HG03135 (cell line): ENCODE results near the gene PPP1R16B.
A peak's percentile ranks its signal among the peaks of the same experiment; 100 is the strongest.

Experiments
- ATAC-seq: cut with Tn5 transposase; IDR thresholded peaks from one replicate; pipeline ENCODE4 v1.9.1; 2021; ENCODE audit warnings: mild to moderate bottlenecking, moderate library complexity; ENCODE audit not compliant: unreplicated experiment

The PPP1R16B gene

DNA sequence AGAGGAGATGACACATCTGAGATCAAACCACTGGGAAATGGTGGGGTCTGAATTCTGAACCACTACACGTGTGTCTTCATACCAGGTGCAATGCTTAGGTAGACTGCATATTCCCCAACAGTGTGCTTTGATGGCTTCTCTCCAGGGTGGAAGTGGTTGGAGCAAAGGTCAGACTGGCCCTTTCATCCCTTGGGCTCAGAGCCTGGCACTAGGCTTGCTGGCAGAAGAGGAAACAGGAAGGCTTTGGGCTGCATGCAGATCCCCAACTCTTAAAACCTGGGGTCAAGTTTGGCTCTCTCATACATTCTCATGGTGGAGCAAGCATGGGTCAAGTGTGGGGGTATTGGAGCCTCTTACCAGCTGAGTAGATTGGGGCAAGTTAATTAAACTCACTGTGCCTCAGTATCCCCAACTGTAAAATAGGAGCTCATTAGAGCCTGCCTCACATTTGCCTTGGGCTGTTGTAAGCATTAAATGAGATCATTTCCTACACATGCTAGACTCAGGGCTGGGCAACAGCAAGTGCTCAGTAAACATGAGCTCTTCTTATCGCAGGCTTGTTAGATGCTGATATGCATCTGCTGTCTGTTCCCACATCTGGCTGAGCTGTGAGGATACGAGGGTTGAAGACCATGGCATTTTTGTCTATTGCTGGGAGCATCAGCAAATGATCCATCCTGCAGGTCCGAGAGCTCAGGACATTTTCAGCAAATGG, 69.1 kb downstream of the PPP1R16B start:
- ATAC-seq: no peak

DNA sequence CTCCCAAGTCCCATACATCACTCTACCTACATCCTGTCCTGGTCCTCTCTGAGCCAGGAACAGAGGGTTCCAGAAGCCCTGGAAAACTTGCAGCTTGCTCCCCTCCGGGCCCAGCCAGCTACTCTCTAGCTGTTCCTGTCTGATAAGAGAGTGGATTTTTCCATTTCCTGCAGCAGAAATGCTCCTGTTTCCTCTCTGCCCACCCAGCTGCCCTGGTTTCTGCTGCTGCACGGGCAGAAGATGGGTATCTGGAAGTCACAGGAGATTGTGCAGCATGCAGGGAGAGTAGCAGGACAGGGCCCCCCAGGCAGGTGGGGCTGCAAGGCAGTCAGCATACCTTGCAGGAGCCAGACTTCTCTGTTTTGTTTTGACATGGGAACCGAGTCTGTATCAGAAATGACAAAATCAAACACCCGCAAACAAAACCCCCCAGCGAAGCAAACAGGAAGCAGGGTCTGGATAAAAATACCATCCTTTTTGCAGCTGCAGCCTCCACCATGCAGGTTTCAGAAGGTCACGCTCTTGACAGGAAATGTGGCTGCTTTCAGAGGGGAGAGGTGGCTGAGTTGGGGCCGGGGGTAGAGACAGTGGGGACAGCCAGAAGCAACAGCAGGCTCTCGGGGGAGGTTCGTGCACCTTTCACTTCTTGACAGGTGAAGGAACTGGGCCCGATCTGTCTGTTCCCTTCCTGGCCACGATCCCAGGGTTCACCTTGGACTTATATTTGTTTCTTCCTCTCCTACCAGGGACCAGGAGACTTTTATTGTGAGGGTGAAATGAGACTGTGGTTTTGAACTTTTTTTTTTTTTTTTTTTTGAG, 69.9 kb downstream of the PPP1R16B start:
- peak; percentile 68 for ATAC-seq

DNA sequence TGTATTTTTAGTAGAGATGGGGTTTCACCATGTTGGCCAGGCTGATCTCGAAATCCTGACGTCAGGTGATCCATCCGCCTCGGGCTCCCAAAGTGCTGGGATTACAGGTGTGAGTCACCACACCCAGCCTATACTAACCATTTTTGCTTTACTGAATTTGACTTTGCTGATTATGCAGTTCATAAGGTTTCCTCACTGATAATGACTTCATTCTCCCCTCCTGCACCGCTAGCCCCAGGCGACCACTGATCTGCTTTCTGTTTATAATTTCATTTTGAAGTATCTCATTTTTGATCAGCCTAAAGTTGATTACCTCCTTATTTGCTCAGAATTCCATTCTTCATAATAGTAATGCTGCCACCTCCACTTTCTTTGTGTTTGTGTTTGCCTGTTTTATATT, 72.0 kb downstream of the PPP1R16B start:
- ATAC-seq: no peak

DNA sequence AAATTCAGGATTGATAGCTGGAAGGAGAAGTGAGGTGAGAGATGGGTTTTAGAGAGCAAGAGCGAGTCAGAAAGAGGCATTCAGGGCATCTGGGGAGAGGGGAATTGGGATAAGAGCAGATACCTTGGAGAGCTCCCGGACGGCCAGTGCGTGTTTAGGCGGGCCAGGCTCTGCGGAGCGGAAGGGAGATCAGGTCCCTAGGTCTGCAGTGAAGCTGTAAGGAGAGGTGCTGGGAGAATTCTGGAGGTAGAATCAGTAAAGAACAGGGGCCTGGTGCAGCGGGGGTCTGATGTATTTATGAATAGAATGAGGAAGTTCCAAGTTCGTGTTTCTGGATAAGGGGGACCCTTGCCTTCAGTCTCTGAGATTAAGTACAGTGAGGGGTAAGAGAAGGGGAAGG, 73.4 kb downstream of the PPP1R16B start:
- ATAC-seq: no peak

DNA sequence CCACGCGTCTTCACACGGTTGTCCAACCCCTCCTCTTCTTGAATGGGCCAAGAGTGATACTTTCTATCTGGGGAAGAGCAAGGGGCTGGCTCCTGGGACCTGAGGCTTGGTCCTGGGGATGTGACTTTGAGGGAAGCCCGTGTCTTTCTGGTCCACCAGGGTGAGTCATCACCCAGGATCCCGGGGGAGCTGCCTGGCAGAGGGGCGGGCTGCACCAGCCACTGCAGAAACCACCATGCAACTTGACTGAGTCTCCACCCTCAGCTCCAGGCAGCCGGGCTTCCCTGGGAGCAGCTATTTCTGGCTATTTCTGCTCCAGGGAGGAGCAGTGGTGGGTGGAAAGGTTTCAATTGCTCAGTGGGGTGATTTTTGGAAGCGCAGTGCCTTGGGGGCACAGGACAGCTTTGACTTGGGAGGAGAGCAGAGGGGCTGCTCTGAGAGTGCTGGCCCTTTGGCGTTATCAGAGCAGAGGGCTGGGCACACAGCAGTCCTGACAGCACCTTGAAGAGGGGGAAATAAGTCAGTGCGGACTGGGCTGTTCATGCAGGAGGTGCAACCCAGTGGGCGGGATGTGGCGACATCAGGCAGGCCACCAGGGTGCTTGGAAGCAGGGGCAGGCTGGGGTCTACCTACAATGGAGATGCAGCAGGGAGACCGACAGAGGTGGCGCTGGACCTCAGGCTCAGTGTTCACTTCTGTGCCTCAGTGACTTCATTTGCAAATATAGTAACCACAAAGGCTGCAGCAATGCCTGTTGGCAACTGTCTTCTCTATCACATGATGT, 75.6 kb downstream of the PPP1R16B start:
- no peak for ATAC-seq

DNA sequence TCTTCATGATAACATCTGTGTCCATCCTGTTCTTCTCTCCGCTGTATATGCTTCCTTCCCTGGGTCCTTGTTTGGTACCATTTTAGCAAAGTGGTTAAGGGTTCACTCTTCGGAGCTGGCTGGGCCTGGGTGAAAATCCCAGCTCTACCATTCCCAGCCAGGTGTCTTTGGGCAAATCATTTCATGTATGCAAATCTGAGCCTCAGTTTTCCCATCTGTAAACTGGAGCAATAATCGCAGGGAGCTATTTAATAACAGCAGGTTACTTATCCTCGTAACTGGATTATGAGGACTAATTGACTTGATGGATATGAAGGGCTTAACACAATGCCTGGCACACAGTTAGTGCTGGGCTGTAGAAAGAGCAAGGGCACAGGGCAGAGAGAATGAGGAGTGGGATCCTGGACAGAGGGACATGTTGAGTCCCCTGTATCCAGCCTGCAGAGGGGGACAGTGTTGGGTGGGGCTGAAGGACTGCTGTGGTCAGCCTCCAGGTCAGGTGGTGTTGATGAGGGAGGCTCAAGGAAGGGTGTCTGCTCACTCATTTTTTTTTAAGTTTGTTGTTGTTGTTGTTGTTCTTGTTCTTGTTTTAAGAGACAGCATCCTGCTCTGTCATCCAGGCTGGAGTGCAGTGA, 76.4 kb downstream of the PPP1R16B start:
- no peak for ATAC-seq

DNA sequence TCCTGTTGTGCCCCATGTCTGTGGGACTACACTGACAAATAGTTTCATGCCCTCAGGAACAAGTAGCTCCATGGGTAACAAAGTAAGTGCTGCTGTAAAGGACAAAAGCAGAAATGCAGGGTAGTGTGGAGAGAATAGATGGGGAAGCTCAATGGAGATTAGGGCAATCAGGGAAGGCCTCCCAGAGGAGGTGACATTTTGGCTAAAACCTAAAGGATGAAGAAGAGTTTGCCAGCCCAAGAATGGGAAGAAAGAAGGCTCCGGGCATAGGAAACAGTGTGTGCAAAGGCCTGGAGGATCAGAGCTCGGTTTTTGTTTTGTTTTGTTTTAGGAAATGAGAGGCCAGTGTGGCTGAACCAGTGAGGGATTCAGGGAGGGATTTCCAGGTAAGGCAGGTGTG, 77.1 kb downstream of the PPP1R16B start:
- ATAC-seq: no peak

DNA sequence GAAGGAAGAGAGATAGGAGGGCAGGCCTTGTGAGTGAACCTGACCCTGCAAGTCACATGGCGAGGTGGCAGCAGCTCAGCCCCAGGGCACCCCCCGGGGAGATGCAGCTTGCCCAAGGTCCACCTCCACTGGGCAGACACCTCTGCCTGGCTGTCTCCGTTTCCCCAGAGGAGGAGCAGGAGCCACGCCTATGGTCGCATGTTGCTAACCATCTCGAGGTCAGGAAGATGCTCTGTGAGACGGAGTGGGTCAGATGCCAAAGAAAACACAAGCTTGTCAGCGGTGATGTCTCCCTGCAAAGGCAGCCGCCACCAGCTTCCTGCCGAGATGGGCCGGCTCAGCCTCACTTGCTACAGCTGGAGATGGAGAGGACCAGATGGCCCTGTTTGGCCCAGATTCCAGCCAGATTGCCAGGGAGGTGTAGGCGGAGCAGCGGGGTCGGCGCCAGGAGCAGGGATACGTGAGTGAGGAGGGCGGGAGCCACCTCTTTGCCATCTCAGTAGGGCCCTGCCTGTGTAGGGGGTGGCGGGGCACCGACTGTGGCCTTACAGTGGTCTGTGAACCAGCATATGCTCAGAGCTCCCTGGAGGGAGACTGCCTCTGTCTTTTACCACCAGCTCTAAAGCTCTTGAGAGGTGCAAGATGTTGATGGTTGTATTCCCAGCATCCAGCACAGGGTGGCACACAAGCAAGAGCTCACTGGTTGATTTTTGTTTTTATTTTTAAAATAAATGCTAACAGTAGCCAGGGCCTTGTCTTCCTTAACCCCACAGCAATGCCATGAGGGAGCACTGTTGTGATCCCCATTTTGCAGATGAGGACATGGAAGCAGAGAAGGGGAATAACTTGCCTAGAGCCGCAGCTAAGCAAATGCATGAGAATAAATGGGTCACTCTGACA, 77.8 kb downstream of the PPP1R16B start:
- ATAC-seq: no peak

DNA sequence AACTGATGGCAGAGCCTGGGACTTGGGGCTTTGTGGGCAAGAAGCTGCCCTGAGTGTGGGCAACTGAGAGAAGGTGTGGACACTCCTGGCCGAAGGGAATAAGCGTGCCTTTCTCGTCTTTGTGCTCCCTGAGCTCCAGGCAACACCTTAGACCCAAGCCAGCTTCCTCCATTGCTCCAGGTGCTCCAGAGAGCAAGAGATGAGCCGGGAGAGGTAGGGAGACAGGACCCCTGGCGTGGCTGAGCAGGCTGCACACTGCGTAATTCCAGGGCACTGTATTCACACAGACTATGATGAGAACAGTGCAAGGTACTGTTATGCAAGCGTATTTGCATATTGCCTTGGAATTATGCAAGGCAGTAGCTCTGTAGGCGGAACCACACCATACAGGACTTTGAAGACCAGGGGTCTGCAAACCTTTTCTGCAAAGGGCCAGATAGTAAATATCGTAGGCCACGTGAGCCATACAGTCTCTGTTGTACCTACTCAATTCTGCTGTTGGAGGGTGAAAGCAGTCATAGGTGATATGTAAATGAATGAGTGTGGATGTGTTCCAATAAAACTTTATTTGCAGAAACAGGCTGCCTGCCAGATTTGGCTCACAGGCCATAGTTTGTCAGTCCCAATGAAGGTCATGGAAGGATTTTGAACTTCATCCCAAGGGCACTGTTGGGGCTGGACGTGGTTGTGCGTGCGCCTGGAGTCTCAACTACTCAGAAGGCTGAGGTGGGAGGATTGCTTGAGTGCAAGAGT, 78.7 kb downstream of the PPP1R16B start:
- no peak for ATAC-seq

DNA sequence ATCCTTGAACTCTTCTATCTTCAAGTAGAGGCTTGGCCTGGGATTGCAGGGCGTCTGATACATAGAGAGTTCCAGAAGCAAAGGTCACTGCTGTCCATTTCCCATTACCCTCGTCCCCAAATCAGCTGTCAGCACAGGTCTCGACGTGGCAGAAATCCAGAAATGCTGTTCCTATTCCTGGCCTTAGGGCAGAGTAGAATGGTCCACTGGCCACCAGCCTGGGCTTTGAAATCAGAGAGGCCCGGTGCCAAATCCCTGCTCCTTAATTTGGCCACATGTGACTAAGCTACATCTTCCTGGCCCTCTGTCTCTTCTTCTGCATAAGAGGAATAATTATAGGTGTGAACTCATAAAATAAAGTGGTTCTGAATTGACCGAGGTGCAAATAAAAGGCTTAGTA, 79.9 kb downstream of the PPP1R16B start:
- ATAC-seq: no peak

DNA sequence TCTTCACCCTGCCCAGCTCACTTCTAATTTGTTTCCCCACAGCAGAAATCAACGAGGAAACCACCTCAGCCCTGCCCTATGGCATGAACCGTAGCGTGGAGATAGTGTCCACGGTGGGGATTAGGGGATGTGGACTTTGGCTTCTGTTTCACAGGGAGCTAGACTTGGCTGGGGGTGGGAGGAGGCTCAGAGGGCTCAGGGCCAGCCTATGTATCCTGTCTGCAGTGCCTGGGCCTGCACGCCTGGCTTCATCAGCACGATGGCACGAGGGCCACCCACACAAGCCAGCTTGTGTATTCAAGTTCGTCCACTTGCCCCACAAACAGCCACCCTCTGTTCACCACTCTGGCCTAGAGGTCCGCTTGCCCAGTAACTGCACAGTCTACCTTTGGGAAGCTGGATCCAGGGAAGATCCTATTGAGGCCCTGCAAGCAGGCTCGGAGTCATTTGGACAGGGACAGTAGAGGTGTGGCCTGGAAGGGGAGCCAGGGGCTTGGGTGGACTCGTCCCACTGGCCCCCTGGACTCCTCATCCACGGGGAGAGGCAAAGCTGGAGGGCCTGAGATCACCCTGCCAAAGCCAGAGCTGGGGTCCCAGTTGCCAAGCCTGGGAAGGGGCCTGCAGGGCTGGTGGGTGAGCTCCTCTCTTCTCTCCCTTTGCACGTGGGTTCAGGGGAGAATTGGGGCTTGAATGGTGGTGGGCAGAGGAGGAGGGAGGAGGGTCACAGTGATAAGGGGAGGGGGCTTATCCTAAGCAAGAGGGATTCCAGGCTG, 82.7 kb downstream of the PPP1R16B start:
- no peak for ATAC-seq

DNA sequence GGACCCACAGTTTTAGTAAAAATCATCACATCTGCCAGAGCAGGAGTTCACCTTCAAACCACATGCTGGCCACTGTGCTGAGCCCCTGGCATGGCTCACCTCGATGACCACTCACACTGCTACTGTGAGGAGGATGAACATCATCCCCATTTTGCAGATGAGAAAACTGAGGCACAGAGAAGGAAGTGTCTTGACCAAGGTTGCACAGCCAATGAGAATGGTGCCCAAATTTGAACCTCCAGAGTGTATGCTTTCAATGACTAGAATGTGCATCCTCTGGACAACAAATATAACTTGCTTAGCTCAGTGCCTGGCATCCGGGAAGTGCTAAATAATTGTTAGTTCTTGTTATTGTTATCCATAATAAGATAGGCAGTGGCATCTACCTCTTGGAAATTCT, 83.6 kb downstream of the PPP1R16B start:
- ATAC-seq: no peak

DNA sequence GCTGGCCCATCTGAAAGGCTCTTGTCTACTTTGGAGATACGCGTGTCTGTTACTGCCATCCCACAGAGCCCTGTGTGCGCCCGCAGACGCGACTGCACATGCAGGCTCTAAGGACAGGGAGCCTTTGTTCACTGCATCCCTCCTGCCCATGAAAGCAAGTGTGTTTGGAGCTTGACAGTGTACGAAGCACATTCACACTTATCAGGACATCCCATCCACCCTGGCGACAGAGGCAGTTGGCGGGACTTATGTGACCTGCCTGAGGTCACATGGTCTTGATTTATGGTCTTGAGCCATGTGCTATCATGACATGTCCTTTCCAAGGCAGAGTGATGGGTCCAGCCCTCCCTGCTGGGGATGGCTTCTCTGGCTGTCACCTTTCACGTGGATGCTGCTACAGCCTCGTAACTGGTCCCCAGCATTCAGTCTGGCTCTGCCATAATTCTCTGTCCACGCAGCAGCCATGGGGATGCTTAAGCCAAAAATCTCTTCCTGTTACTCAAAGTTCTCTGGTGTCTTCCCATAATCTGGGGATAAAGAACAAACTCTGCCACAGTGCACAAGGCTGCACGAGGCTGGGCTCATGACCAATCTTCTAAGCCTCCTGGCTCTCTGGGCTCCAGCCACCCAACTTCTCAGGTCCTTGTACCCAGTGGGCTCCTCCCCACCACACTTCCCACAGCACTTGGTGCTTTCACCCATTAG, 84.4 kb downstream of the PPP1R16B start:
- ATAC-seq: no peak

DNA sequence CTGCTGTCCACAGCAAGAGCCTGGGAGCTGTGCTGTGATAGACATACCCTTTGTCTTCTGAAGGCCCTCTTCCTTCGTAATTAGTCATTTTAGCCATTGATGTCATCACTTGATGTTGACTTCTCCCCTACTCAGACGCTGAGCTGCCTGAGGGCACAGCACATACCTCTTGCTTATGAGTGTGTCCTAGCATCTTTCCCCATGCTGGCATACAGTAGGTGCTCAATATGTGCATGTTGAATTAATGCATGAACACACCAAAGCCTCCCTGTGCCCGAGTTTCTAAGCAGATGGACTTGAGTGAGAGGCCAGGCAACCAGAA, 85.0 kb downstream of the PPP1R16B start:
- ATAC-seq: no peak

DNA sequence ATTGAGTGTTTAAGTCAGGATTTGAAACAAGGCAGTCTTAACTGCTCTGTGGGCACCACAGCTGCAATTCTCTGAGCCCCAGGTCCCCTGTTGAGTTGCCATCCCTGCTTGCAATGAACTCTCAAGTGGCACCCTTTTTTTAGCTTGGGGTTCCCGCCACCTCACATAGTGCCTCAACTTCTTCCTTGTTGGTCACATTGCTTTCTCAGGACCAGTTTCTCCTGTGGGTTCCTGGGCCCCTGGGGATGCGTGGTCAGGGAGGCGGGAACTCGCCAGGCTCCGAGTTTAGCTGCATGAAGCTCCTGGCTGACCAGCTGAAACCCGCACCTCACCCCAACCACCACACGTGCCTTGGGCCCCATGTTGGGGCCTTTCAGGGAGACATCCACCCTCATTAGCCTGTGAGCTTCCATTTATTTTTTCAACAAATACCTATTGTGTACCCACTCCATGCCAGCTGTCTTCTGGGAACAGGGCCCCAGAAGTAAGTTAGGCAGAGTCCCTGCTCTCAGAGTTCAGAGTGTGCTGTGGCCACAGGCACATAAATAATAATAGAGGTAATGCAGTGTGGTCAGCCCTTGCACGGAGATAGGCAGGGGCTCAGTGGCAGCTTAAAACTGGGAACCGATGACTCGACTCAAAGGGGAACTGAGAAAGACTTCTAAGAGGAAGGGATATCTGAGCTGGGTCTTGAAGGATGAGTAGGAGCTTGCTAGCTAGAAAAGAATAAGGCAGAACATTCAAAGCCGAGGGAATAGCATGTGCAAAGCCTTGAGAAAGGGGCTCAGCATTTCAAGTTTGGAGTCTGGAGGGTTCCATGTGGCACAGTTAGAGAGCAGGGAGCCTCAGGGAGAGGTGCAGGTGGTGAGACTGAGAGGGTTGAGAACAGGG, 86.8 kb downstream of the PPP1R16B start:
- ATAC-seq: peak; percentile 46

DNA sequence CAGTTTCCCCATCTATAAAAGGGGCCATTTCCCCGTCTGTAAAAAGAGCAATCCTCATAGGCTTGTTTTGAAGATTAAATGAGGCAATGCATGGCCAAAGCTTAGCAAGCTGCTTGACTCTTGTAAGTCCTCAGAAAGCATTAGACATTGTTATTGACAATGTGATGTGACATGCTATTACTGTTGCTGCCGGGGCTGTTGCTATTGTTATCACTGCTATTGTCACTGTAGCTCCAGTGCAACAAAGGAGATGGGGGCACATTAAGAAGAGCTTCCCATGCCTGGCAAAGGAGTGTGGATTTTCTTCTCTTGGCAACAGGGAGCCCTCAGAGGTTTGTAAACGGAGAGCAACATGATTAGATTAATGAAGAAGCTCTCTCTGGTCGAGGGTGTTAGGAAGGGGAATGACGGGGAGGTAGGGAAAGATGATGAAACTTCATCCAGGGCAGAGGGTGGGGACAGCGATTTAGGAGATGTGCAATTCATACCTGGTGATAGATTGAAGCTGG, 87.6 kb downstream of the PPP1R16B start:
- ATAC-seq: no peak

DNA sequence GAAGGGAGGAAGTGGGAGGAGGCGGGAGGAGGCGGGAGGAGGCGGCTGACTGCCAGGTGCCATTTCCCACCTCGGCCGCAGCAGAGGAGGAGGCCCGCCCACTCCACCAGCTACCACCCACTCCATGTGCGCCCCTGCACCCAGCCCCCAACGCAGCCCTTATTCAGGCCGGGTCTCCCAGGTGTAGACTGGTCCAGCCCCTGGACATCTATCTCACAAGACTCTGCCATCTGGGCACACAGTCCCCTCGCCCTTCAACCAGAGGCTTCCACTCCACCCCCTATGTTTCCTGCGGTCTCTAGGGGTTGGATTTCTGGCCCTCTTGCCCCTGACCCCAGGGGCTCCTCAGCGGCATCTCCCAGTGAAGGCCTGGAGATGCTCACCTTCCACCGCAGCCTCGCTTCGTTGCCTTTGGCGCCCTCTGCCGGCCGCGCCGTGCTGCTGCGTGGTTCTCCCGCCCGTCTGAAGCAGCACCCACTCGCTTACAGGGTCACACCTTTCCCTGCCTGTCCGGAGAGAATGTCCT, 88.1 kb downstream of the PPP1R16B start:
- peak; percentile 55 for ATAC-seq
